Stimulated activated CD4-positive, alpha-beta T cell treated with anti-CD3 and anti-CD28 coated beads, Interleukin-12 subunit alpha, Interleukin-12 subunit beta, amount 100 ng/mL, for 4 hours (primary cell): ENCODE data around the gene TRRAP.

Experiments used
- DNase-seq: peaks from one replicate; pipeline ENCODE4 v3.0.0-alpha.2; 2020

The TRRAP gene

DNA sequence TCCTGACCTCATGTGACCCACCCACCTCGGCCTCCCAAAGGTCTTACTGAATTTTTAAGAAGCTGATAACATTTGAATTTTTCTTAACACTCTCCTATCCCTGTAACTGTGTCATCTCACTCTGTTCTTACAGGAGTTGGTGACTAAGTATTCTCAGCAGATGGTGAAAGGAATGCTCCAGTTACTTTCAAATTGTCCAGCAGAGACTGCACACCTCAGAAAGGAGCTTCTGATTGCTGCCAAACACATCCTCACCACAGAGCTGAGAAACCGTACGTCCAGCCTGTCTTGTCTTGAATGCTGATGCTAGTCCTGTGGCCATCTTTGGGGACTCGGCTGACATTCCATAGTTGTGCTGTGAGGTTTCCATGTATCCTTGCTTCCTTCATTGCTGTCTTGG is 24.9 kb downstream of the TRRAP start:
- DNase-seq = no peak

DNA sequence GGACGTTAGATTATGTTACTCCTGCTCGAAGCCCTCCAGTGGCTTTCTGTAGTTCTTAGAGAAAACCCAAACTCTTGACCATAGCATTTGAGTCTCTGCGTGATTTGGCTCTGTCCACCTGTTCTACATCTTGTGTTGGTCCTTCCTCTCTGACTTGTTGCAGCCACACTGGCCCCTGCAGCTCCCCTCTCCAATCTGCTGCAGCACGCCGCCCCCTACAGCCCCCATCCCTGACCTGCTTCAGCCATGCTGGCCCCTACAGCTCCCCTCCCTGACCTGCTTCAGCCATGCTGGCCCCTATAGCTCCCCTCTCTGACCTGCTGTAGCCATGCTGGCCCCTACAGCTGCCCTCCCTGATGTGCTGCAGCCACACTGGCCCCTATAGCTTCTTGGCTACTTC is 29.2 kb downstream of the TRRAP start:
- DNase-seq = no peak

DNA sequence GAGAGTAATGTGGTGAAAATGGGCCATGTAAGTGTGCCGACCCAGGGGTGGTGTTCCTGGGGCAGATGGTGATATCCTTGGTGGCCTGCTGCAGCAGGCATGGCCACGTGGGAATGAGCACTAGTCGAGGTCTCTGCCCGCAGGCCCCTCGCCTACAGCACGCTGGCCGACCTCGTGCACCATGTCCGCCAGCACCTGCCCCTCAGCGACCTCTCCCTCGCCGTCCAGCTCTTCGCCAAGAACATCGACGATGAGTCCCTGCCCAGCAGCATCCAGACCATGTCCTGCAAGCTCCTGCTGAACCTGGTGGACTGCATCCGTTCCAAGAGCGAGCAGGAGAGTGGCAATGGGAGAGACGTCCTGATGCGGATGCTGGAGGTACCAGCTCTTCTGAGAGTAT is 30.3 kb downstream of the TRRAP start:
- no peak for DNase-seq

DNA sequence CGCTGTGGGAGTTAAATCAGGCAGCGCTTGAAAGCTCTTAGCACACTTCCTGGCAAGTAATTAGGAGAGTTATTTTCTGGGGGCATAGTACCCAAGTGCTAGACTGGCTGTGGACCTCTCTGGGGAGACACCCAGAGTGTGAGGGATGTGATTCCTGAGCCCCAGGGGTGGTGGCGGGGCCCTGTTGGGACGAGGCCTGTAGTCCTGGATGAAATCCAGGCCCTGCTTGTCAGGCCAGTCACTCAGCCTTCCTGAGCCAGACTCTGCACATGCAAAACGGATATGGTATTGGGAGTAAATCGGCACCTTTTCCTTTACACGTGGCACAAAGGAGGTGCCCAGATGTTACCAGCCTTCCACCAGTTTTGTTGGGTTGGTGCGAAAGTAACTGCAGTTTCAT is 31.2 kb downstream of the TRRAP start:
- DNase-seq = no peak

DNA sequence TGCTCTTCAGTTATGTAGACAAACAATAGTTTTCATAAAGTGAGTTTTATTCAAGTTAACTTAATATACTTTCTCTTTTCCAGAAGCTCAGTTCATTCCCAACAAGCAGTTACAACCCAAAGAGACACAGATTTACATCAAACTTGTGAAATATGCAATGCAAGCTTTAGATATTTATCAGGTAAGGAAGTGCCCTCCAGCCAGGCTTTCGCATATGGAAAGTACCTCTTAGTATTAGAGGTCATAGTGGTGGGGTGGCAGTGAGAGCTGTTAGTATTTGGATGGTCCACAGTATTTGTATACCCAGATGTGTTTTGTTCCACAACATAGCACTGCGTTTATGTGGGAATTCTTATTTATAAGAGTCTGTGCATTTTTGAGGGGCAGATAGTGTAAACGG is 32.1 kb downstream of the TRRAP start:
- no peak for DNase-seq

DNA sequence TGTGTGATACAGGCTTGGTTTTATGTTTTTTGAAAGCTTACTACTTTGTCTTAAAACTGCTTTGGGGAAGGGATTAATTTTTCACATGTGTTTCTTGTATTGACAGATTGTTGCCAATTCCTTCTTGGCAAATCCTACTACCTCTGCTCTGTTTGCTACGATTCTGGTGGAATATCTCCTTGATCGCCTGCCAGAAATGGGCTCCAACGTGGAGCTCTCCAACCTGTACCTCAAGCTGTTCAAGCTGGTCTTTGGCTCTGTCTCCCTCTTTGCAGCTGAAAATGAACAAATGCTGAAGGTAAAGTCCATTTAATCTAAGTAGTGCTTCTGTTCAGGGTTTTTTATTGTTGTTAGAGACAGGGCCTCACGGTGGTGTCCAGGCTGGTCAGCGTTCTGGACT is 33.6 kb downstream of the TRRAP start:
- no peak for DNase-seq

DNA sequence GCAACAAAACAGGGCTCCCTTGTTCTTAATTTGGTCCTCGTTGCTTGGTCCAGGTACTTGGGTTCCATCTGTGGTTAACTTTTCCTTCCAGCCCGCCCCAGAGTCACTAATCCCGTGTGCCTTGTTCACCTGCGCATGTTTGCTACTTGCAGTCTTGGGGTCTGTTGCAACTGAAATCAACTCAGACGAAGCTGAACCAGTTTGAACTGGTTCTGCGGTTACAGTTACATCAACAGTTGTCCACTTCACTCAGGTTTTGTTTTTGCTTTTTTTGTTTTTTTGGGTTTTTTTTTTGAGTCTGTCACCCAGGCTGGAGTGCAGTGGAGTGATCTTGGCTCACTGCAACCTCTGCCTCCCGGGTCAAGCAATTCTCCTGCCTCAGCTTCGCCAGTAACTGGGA is 34.7 kb downstream of the TRRAP start:
- DNase-seq = no peak

DNA sequence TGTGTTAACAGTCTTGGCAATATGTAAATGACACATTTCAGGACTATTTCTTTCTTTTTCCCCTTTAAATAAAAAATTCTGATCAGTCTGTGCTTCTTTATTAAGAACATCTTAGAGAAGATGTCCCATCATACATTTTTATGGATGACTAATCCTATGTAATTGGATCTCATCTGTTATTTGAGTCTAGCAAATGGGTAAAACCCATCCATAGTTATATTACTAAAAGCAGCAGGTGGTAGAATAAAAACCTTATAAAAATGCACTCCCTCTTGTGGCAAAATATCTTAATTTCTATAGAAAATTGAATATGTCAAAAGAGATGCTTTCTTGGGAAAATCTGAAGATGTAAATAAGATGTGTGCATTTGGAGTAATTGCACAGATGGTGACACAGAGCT is 35.3 kb downstream of the TRRAP start:
- no peak for DNase-seq

DNA sequence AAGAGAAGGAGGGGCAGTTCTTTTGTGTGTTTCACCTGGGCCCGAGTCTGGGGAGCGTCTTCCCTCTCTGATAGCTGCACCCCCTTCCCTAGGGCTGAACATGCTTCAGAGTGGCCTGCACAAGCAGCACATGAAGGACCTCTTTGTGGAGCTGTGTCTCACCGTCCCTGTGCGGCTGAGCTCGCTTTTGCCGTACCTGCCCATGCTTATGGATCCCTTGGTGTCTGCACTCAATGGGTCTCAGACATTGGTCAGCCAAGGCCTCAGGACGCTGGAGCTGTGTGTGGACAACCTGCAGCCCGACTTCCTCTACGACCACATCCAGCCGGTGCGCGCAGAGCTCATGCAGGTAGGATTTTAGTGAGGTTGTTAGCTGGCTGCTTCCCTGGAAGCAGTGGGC is 39.0 kb downstream of the TRRAP start:
- DNase-seq = no peak

DNA sequence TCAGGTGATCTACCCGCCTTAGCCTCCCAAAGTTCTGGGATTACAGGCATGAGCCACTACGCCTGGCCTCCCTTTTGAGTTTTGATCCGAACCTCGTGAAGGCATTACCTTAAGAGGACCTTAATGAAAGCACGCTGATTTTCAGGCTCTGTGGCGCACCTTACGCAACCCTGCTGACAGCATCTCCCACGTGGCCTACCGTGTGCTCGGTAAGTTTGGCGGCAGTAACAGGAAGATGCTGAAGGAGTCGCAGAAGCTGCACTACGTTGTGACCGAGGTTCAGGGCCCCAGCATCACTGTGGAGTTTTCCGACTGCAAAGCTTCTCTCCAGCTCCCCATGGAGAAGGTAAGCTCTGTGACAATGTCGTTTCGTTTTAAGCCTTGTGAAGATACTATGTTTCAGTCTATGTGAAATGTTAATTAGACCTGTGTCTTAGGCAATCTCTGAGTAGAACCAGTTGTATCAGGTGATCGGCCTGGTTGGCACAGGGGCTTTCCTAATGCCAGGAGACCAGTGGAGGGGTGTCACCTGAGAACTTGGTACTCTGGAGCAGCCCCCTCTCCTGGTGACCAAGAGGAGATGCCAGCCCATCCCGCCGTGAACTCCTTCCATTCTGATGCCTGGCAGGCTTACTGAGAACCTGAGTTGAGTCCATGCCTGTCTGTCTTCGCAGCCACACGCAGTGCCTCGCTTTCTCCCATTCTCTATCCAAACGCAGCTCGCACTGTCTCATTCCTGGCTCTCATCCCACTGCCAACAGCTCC is 43.5 kb downstream of the TRRAP start:
- no peak for DNase-seq

DNA sequence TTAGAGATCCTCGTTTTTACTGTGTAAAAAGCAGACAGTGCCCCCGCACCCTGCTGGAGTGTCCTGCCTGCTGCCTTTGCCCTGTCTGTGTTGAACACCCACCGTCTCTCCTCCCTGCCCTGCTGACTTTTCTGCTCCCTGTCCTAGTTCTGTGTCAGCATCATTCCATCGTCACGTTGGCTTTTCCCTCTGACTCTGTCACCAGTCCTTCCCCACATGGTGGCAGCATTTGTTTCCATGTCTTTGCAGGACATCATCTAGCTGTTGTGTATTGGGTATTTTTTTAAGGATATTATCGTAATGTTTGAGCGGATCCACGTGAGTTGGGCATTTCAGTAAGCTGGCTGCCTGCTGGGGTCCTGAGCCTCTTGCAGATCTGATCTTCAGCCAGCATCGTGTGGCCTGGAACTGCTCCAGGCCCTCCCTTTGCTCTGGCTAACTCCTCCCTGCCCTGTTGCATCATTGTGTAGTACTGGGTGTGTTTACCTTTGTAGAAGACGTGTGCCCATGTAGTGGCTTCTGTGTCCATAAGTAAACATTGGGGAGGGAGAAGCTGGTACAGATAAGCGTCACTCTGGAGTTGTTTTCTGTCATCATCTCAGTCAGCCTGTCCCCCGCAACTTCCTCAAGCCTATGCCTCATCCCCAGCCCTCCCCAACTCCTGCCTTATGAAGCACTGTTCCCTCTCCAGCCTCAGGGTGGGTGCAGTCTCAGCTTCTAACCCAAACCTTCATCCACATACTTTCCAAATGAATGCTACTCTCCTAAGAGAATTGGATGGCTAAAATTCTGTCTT is 44.3 kb downstream of the TRRAP start:
- no peak for DNase-seq

DNA sequence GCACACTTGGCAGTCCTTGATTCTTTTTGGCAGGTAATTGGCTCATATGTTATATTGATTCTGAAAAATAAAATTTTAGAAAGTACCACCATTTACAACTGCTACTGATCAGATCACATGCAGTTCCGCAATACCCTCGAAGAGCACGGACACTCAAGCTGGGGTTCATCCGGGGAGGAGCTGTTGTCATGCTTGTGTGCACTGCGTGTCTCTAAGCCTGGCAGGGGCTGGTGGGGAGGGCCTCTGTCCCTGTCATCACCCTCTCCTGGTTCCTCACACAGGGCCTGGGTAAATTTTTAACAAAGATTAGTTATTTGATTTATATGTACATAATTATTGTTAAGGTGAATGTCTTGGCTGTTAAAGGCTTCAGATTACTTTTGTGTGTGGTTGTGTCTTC is 45.2 kb downstream of the TRRAP start:
- no peak for DNase-seq

DNA sequence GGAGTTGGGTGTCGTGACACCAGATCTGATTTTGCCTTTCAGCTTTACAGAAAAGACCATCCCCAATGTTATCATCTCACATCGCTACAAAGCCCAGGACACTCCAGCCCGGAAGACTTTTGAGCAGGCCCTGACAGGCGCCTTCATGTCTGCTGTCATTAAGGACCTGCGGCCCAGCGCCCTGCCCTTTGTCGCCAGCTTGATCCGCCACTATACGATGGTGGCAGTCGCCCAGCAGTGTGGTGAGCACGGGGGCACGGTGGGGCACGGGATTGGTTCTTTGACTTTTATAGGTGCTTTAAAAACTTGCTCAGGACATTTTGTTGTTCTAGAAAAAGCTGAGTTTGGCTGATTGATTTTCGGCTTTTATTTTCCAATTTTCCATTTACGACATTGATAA is 48.8 kb downstream of the TRRAP start:
- DNase-seq = no peak

DNA sequence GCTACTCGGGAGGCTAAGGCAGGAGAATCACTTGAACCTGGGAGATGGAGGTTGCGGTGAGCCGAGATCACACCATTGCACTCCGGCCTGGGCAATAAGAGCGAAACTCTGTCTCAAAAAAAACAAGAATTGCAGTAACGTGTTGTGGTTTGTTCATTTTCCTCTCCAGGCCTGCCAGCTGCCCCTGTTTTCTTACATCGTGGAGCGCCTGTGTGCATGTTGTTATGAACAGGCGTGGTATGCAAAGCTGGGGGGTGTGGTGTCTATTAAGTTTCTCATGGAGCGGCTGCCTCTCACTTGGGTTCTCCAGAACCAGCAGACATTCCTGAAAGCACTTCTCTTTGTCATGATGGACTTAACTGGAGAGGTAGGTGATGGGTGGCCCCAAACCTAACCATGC is 52.1 kb downstream of the TRRAP start:
- DNase-seq = no peak

DNA sequence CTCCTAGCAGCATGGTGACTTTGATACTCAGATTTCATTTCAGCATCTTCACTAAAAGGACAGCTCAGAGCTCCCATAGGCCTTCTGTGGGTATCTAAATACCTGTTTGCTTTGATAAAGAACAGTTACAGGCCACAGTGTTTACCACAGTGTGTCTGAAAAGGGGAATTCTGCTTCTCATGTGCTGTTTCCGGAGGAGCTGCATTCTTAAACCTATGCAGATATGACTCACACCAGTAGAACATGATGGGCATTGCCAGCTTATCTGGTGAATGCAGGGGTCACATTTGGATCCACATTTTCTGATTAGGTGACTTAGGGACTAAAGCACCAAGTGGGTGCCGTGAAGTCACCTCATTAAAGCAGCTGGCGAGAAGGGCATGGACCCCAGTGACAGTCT is 52.6 kb downstream of the TRRAP start:
- no peak for DNase-seq

DNA sequence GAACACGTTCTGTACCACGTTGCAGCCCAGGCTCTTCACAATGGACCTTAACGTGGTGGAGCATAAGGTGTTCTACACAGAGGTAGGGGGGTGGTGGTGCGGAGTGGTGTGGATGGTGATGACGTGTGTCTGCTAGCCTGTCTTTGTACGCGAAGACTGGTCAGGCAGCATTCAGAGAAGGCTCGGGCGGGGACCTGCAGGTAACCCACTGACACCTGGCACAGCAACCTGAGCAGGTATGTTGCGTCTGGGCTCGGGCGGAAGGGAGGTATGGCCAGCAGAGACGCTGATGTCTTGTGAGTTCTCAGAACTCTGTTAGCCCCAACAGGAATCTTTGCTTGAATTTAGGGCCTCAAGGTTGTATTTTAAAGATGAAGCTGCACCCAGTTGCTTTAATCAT is 55.0 kb downstream of the TRRAP start:
- no peak for DNase-seq

DNA sequence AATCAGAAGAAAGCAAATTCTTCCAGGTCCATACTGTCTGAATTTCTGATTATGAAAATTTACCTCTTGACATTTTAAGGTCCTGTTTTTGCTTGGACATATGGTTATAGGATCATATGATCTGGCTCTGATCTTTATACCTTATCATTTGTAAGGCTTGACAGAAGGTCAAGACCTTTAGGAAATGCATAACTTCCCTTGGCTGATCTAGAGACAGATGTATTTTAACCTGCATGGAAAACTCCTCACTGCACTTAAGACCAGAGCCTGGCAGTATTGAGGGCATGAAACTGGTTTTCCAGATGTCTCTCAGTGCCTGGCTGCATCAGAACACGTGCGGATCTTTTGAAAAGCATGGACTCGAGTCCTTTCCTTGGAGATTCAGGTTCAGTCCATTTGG is 55.9 kb downstream of the TRRAP start:
- DNase-seq = no peak

DNA sequence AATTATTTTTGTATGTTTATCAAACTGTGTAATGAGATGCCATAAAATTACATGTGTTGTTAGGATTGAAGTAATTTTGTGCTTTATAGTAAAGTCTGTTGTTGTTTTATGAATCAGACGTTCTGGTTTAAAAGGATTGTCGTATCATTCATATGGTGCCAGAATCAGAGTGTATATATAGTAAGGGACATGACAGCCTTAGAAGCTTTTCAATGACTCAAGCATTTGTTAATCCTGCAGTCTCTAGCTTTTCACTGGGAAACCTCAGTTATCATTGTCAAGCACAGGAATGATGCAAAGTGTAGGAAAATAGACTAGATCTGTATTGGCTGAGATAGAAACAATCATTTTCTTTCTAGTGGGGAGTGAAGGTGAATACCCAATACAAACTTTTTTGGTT is 57.5 kb downstream of the TRRAP start:
- no peak for DNase-seq

DNA sequence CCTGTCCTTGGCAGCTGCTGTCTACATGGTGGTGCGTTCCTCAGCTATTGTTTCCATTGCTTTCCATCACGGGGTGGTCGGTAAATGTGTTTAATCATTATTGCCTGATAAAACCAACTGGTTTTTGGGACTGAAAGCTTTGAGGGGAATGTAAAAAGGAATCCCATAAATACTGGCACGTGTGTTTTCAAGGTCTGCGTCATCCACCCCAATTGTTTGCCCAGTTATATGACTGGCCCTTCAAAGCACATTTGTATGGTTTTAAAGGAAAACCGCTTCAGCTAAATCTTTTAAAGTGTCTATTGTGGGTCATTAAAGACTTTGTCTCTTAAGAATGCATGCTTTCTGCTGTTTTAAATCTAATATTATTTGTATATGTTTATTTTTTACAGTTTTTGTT is 65.0 kb downstream of the TRRAP start:
- DNase-seq = no peak

DNA sequence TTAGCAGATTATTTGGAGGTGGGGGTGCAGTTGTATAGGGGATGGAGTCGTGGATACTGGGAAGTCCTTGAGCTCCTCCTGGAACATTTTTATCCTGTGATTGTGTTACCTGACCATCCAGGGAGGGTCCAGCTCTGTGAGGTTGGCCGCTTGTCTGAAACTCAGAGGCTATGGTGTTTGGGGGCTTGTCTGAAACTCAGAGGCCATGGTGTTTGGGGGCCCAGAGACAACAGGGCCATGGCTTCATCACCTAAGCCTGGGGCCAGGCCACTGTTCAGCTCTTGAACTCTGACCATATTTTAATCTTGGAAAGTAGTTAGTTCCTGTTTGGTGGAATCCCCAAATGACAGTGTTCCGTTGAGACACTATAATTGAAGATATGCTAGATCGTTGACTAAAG is 66.1 kb downstream of the TRRAP start:
- DNase-seq = no peak

DNA sequence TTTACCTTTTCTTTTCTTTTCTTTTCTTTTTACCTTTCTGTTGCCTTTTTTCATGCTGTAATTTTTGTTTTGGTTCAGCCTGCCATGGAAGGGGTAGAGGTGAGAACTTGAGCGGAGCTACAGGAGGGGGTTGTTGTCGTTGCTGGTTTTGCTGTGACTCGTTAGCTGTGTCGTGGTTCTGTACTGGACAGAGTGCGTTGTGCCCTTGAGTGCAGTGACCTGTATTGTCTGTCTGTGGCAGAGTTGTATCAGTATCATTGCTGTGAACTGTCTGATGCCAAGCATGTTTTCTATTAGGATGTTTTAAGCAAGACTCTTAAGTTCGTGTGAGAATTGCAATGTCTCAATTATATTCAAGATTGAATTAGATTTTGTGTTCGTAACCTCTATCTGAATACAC is 67.5 kb downstream of the TRRAP start:
- DNase-seq = no peak

DNA sequence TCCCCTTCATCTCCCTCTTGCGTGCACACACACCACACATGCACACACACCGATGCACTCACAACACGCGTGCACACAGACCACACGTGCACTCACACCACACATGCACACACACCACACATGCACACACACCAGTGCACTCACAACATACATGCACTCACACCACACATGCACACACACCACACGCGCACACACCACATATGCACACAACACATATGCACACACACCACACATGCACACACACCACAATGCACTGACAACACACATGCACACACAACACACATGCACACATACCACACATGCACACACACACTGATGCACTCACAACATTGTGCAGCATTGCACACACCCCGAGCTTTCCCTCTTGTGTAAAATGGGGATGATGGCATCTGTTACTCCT is 68.1 kb downstream of the TRRAP start:
- DNase-seq = no peak

DNA sequence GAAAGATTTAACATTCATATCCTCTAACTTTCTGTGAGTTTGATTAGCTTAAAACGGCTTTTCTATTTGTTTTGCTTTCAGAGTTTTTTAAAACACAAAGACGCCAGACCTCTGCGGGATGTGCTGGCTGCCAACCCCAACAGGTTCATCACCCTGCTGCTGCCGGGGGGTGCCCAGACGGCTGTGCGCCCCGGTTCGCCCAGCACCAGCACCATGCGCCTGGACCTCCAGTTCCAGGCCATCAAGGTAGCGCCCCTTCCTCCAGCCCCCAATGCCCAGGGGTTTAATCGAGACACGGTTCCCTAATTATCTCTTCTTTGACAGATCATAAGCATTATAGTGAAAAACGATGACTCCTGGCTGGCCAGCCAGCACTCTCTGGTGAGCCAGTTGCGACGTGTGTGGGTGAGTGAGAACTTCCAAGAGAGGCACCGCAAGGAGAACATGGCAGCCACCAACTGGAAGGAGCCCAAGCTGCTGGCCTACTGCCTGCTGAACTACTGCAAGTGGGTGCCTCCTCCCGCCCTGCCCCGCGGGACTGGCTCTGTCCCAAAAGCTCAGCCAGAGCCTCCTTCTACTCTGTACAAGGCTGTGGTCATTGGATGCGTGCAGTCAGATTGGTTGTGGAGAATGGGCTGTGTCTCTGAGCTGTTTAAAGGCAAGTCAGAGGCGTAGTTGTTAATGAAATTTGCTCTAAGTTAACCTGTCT is 71.2 kb downstream of the TRRAP start:
- no peak for DNase-seq

DNA sequence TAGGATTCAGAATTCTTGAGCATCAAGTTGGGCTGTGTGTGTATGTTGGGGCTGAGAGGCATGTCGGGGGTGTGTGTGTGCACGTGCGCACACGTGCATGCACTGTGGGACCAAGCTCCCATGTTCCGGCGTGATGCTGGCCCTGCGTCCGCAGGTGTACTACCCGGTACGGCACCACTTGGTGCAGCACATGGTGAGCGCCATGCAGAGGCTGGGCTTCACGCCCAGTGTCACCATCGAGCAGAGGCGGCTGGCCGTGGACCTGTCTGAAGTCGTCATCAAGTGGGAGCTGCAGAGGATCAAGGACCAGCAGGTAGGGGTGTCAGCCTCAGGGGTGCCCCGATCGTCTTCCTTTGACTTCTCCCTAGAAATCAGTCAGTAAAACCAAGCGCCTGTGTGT is 77.7 kb downstream of the TRRAP start:
- DNase-seq = no peak
